WTC11 (cell line): Measurements from ENCODE around the gene VSIG10L2. TPM values are rescaled to one million over a fixed set of nuclear protein-coding genes. Genes with fewer than 3 reads are reported as not detected.

ENCODE experiments used
- ATAC-seq: fragments of 200-7000 bp; cut with Tn5 transposase; 2 replicates; pipeline ENCODE4 v1.10.0; 2021; ENCODE audit warnings: mild to moderate bottlenecking, moderate library complexity
- CTCF ChIA-PET: fragments of 300-600 bp; sonication (Branson Sonifier 250); formaldehyde crosslinking; loops from one replicate; lab custom pipeline; 2021; ENCODE audit warnings: antibody characterized with exemption; lab: Charles Lee
- POLR2A ChIA-PET: fragments of 350-600 bp; sonication (Branson Sonifier 250); formaldehyde crosslinking; loops from one replicate; lab custom pipeline; 2021; ENCODE audit warnings: antibody characterized with exemption; lab: Charles Lee
- DNase-seq: peaks from one replicate; pipeline ENCODE4 v3.0.0; 2021; ENCODE audit warnings: low spot score
- H3K27ac Mint-ChIP-seq: 2 replicates; pipeline ENCODE4 v1.8.0; 2021; ENCODE audit warnings: mixed read lengths
- H3K27me3 Mint-ChIP-seq: 2 replicates; pipeline ENCODE4 v1.8.0; 2021; ENCODE audit warnings: low read depth, mild to moderate bottlenecking, moderate library complexity, mixed read lengths
- H3K36me3 Mint-ChIP-seq: 2 replicates; pipeline ENCODE4 v1.8.0; 2021; ENCODE audit warnings: mixed read lengths
- H3K4me1 Mint-ChIP-seq: 2 replicates; pipeline ENCODE4 v1.8.0; 2022; ENCODE audit warnings: mixed read lengths
- H3K4me3 Mint-ChIP-seq: 2 replicates; pipeline ENCODE4 v1.8.0; 2021; ENCODE audit warnings: mild to moderate bottlenecking, moderate library complexity, mixed read lengths
- H3K9me3 Mint-ChIP-seq: 2 replicates; pipeline ENCODE4 v1.8.0; 2021; ENCODE audit warnings: mixed read lengths
- ELF4 ChIP-seq: sonication (generic); formaldehyde crosslinking; IDR thresholded peaks from 2 replicates; pipeline ENCODE4 v1.8.1; 2022; ENCODE audit warnings: low read depth, mild to moderate bottlenecking, moderate library complexity, missing genetic modification reagents
- FOXK1 ChIP-seq: sonication (generic); formaldehyde crosslinking; IDR thresholded peaks from 2 replicates; pipeline ENCODE4 v1.8.0; 2022; ENCODE audit warnings: mild to moderate bottlenecking, moderate library complexity, missing genetic modification reagents
- GABPB1 ChIP-seq: sonication (generic); formaldehyde crosslinking; IDR thresholded peaks from 2 replicates; pipeline ENCODE4 v1.8.1; 2023; ENCODE audit warnings: mild to moderate bottlenecking, missing genetic modification reagents
- MXD4 ChIP-seq: fragments of 250-450 bp; sonication (Bioruptor Pico); IDR thresholded peaks from 2 replicates; pipeline ENCODE4 v1.8.0; 2021; ENCODE audit warnings: mild to moderate bottlenecking, moderate library complexity, borderline replicate concordance
- NFATC4 ChIP-seq: fragments of 250-450 bp; sonication (Bioruptor Pico); IDR thresholded peaks from 2 replicates; pipeline ENCODE4 v1.9.0; 2021; ENCODE audit warnings: mild to moderate bottlenecking
- NR3C1 ChIP-seq: sonication (generic); formaldehyde crosslinking; conservative IDR thresholded peaks from 2 replicates; pipeline ENCODE4 v1.8.1; 2023; ENCODE audit warnings: low read depth, mild to moderate bottlenecking, missing genetic modification reagents
- OVOL2 ChIP-seq: fragments of 250-450 bp; sonication (Bioruptor Pico); IDR thresholded peaks from 2 replicates; pipeline ENCODE4 v1.9.0; 2021; ENCODE audit warnings: mild to moderate bottlenecking, borderline replicate concordance
- RELA ChIP-seq: sonication (generic); formaldehyde crosslinking; IDR thresholded peaks from 2 replicates; pipeline ENCODE4 v1.8.1; 2022; ENCODE audit warnings: missing genetic modification reagents, mild to moderate bottlenecking, borderline replicate concordance
- SMAD4 ChIP-seq: sonication (generic); formaldehyde crosslinking; IDR thresholded peaks from 2 replicates; pipeline ENCODE4 v1.8.0; 2022; ENCODE audit warnings: mild to moderate bottlenecking, missing genetic modification reagents
- SP1 ChIP-seq: sonication (generic); formaldehyde crosslinking; conservative IDR thresholded peaks from 2 replicates; pipeline ENCODE4 v1.8.1; 2022; ENCODE audit warnings: missing genetic modification reagents
- TEAD1 ChIP-seq: sonication (generic); formaldehyde crosslinking; IDR thresholded peaks from 2 replicates; pipeline ENCODE4 v1.8.0; 2022; ENCODE audit warnings: mild to moderate bottlenecking, missing genetic modification reagents
- ZNF219 ChIP-seq: sonication (generic); formaldehyde crosslinking; IDR thresholded peaks from 2 replicates; pipeline ENCODE4 v1.8.0; 2023; ENCODE audit warnings: missing genetic modification reagents, mild to moderate bottlenecking, borderline replicate concordance
- ZNF263 ChIP-seq: sonication (generic); formaldehyde crosslinking; IDR thresholded peaks from 2 replicates; pipeline ENCODE4 v1.8.1; 2022; ENCODE audit warnings: low read depth, mild to moderate bottlenecking, moderate library complexity, missing genetic modification reagents
- ZNF423 ChIP-seq: fragments of 250-450 bp; sonication (Bioruptor Pico); IDR thresholded peaks from 2 replicates; pipeline ENCODE4 v2.1.2; 2022; ENCODE audit warnings: mild to moderate bottlenecking, moderate library complexity
- total RNA-seq: library from RNA; stranded (reverse); gene quantifications from 3 replicates; pipeline ENCODE4 v1.2.3, GENCODE V29; 2021
- TF ChIP-seq, protein P1 (sequence below): sonication (generic); formaldehyde crosslinking; IDR thresholded peaks from 2 replicates; pipeline ENCODE4 v1.8.0; 2023; ENCODE audit warnings: missing genetic modification reagents
- TF ChIP-seq, protein P2 (sequence below): fragments of 250-450 bp; sonication (Bioruptor Pico); IDR thresholded peaks from 2 replicates; pipeline ENCODE4 v1.8.0; 2021; ENCODE audit warnings: mild to moderate bottlenecking
- TF ChIP-seq, protein P3 (sequence below): sonication (generic); formaldehyde crosslinking; IDR thresholded peaks from 2 replicates; pipeline ENCODE4 v1.8.0; 2022; ENCODE audit warnings: mild to moderate bottlenecking, missing genetic modification reagents
- TF ChIP-seq, protein P4 (sequence below): sonication (generic); formaldehyde crosslinking; IDR thresholded peaks from 2 replicates; pipeline ENCODE4 v1.8.1; 2023; ENCODE audit warnings: mild to moderate bottlenecking, missing genetic modification reagents, borderline replicate concordance
- TF ChIP-seq, protein P5 (sequence below): sonication (generic); formaldehyde crosslinking; IDR thresholded peaks from 2 replicates; pipeline ENCODE4 v1.8.1; 2023; ENCODE audit warnings: mild to moderate bottlenecking, missing genetic modification reagents
- TF ChIP-seq, protein P6 (sequence below): sonication (generic); formaldehyde crosslinking; IDR thresholded peaks from 2 replicates; pipeline ENCODE4 v1.8.0; 2022; ENCODE audit warnings: mild to moderate bottlenecking, missing genetic modification reagents
- TF ChIP-seq, protein P7 (sequence below): sonication (generic); formaldehyde crosslinking; IDR thresholded peaks from 2 replicates; pipeline ENCODE4 v1.8.1; 2023; ENCODE audit warnings: mild to moderate bottlenecking, missing genetic modification reagents, moderate library complexity

VSIG10L2 gene
- total RNA-seq, 1 experiment from 2014 or later: not detected

DNA sequence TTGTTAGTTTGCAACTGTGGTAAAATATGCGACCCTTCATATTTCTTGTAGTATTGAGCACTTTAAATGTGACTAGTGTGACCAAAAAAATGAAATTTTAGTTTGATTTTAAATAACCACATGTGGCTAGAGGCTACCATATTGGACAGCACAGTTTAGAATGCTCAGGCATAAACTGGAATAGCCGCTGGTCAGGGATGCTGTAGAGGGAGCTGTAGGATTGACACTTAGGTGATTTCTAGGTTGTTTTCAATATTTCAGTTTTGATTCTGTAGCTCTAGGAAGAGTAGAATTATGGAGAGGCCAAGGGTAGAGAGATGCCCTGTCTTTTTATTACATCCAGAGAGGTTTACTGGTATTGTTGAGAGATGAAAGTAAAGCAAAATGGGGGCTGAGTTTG, 10.8 kb upstream of the VSIG10L2 start (continued):
- TF ChIP-seq NR3C1 (CRISPR knock-in tag): no peak
- no peak for TF ChIP-seq MXD4 (CRISPR knock-in tag)
- TF ChIP-seq, protein P1, sequence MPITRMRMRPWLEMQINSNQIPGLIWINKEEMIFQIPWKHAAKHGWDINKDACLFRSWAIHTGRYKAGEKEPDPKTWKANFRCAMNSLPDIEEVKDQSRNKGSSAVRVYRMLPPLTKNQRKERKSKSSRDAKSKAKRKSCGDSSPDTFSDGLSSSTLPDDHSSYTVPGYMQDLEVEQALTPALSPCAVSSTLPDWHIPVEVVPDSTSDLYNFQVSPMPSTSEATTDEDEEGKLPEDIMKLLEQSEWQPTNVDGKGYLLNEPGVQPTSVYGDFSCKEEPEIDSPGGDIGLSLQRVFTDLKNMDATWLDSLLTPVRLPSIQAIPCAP (CRISPR knock-in tag): no peak
- no peak for TF ChIP-seq ELF4 (CRISPR knock-in tag)
- no peak for TF ChIP-seq GABPB1 (CRISPR knock-in tag)
- TF ChIP-seq TEAD1: no peak

DNA sequence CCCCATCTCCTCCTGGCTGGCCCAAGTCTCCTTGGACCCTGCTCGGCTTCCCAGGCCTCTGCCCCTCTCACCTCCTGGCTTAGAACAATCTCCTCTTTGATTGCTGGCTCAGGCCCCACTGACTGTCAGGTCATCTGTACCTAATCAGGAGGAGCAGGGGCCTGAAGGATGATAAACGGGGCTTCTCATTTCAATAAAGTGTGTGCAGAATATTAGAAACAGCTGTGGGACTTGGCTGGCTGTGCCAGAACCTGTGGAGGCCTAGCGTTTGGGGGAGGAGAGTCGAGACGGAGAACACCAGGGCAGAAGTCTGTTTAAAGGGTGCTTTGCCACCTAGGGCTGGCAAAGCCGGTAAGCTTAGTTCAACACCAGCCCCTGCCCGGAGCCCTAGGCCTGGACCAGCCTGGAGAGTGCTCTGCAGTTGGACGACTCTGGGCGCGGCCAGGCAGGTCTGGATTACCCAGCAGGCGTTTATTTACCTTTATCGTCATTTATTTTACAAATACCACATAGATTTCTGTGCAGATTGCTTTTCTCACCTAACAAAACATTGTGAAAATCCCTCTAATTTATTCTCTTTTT, 10.1 kb upstream of the VSIG10L2 start:
- peaks cover 30% of the 10 kb centered on the region for H3K4me1 Mint-ChIP-seq
- ChIA-PET CTCF (interaction anchor here (0.9 to 1.4 kb wide), 3 partner anchors 13 to 126 kb away, joined by 3 to 4 read pairs (median 3); no protein-coding TSS in a partner anchor), POLR2A (no interaction called here)
- no peak overlapping the region for H3K4me3 Mint-ChIP-seq
- no peak overlapping the region for H3K27ac Mint-ChIP-seq
- no peaks in the 10 kb centered on the region for H3K27me3 Mint-ChIP-seq
- no peak for DNase-seq
- ATAC-seq: no peak
- no peaks in the 10 kb centered on the region for H3K36me3 Mint-ChIP-seq
- no peak for TF ChIP-seq SP1 (CRISPR knock-in tag)
- TF ChIP-seq, protein P2, sequence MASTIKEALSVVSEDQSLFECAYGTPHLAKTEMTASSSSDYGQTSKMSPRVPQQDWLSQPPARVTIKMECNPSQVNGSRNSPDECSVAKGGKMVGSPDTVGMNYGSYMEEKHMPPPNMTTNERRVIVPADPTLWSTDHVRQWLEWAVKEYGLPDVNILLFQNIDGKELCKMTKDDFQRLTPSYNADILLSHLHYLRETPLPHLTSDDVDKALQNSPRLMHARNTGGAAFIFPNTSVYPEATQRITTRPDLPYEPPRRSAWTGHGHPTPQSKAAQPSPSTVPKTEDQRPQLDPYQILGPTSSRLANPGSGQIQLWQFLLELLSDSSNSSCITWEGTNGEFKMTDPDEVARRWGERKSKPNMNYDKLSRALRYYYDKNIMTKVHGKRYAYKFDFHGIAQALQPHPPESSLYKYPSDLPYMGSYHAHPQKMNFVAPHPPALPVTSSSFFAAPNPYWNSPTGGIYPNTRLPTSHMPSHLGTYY: no peak
- TF ChIP-seq OVOL2 (CRISPR knock-in tag): no peak
- no peak for TF ChIP-seq ZNF219 (CRISPR knock-in tag)
- TF ChIP-seq ZNF423 (CRISPR knock-in tag): no peak
- TF ChIP-seq, protein P1 (CRISPR knock-in tag): no peak
- TF ChIP-seq FOXK1 (CRISPR knock-in tag): no peak
- TF ChIP-seq, protein P3, sequence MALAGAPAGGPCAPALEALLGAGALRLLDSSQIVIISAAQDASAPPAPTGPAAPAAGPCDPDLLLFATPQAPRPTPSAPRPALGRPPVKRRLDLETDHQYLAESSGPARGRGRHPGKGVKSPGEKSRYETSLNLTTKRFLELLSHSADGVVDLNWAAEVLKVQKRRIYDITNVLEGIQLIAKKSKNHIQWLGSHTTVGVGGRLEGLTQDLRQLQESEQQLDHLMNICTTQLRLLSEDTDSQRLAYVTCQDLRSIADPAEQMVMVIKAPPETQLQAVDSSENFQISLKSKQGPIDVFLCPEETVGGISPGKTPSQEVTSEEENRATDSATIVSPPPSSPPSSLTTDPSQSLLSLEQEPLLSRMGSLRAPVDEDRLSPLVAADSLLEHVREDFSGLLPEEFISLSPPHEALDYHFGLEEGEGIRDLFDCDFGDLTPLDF (CRISPR knock-in tag): no peak
- TF ChIP-seq, protein P4, sequence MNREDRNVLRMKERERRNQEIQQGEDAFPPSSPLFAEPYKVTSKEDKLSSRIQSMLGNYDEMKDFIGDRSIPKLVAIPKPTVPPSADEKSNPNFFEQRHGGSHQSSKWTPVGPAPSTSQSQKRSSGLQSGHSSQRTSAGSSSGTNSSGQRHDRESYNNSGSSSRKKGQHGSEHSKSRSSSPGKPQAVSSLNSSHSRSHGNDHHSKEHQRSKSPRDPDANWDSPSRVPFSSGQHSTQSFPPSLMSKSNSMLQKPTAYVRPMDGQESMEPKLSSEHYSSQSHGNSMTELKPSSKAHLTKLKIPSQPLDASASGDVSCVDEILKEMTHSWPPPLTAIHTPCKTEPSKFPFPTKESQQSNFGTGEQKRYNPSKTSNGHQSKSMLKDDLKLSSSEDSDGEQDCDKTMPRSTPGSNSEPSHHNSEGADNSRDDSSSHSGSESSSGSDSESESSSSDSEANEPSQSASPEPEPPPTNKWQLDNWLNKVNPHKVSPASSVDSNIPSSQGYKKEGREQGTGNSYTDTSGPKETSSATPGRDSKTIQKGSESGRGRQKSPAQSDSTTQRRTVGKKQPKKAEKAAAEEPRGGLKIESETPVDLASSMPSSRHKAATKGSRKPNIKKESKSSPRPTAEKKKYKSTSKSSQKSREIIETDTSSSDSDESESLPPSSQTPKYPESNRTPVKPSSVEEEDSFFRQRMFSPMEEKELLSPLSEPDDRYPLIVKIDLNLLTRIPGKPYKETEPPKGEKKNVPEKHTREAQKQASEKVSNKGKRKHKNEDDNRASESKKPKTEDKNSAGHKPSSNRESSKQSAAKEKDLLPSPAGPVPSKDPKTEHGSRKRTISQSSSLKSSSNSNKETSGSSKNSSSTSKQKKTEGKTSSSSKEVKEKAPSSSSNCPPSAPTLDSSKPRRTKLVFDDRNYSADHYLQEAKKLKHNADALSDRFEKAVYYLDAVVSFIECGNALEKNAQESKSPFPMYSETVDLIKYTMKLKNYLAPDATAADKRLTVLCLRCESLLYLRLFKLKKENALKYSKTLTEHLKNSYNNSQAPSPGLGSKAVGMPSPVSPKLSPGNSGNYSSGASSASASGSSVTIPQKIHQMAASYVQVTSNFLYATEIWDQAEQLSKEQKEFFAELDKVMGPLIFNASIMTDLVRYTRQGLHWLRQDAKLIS (CRISPR knock-in tag): no peak
- no peak for TF ChIP-seq NR3C1 (CRISPR knock-in tag)
- TF ChIP-seq, protein P5, sequence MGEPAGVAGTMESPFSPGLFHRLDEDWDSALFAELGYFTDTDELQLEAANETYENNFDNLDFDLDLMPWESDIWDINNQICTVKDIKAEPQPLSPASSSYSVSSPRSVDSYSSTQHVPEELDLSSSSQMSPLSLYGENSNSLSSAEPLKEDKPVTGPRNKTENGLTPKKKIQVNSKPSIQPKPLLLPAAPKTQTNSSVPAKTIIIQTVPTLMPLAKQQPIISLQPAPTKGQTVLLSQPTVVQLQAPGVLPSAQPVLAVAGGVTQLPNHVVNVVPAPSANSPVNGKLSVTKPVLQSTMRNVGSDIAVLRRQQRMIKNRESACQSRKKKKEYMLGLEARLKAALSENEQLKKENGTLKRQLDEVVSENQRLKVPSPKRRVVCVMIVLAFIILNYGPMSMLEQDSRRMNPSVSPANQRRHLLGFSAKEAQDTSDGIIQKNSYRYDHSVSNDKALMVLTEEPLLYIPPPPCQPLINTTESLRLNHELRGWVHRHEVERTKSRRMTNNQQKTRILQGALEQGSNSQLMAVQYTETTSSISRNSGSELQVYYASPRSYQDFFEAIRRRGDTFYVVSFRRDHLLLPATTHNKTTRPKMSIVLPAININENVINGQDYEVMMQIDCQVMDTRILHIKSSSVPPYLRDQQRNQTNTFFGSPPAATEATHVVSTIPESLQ: no peak
- no peak for TF ChIP-seq ZNF263 (CRISPR knock-in tag)
- TF ChIP-seq RELA (CRISPR knock-in tag): no peak
- no peak for TF ChIP-seq NFATC4
- TF ChIP-seq, protein P6, sequence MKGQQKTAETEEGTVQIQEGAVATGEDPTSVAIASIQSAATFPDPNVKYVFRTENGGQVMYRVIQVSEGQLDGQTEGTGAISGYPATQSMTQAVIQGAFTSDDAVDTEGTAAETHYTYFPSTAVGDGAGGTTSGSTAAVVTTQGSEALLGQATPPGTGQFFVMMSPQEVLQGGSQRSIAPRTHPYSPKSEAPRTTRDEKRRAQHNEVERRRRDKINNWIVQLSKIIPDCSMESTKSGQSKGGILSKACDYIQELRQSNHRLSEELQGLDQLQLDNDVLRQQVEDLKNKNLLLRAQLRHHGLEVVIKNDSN (CRISPR knock-in tag): no peak
- TF ChIP-seq SMAD4 (CRISPR knock-in tag): no peak
- TF ChIP-seq, protein P7, sequence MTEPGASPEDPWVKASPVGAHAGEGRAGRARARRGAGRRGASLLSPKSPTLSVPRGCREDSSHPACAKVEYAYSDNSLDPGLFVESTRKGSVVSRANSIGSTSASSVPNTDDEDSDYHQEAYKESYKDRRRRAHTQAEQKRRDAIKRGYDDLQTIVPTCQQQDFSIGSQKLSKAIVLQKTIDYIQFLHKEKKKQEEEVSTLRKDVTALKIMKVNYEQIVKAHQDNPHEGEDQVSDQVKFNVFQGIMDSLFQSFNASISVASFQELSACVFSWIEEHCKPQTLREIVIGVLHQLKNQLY: no peak
- no peaks in the 10 kb centered on the region for H3K9me3 Mint-ChIP-seq
